AG10803 (cell line): ENCODE data around the gene TMEM80.
"Not testable (repeated sequence)": the region's sequence is repeated elsewhere in the genome, so short reads cannot be mapped to it uniquely, and the experiment has no call there.

Source experiments
- DNase-seq: peaks from one replicate; pipeline ENCODE4 v3.0.0; 2010; ENCODE audit warnings: low read depth
- H3K4me3 ChIP-seq: 2 replicates; pipeline ENCODE4 v1.5.1; 2011; ENCODE audit warnings: mild to moderate bottlenecking, low read length, control low read depth
- TF ChIP-seq, protein P1 (sequence below): conservative IDR thresholded peaks from 2 replicates; pipeline ENCODE4 v1.5.1; 2011; ENCODE audit warnings: mild to moderate bottlenecking, low read length, control low read depth, inconsistent platforms

The TMEM80 gene

GRCh38 chr11:727859-728748 lies 32.5 kb downstream of the TMEM80 start:
- TF ChIP-seq, protein P1, sequence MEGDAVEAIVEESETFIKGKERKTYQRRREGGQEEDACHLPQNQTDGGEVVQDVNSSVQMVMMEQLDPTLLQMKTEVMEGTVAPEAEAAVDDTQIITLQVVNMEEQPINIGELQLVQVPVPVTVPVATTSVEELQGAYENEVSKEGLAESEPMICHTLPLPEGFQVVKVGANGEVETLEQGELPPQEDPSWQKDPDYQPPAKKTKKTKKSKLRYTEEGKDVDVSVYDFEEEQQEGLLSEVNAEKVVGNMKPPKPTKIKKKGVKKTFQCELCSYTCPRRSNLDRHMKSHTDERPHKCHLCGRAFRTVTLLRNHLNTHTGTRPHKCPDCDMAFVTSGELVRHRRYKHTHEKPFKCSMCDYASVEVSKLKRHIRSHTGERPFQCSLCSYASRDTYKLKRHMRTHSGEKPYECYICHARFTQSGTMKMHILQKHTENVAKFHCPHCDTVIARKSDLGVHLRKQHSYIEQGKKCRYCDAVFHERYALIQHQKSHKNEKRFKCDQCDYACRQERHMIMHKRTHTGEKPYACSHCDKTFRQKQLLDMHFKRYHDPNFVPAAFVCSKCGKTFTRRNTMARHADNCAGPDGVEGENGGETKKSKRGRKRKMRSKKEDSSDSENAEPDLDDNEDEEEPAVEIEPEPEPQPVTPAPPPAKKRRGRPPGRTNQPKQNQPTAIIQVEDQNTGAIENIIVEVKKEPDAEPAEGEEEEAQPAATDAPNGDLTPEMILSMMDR: peak; percentile 92
- H3K4me3 ChIP-seq: no peak overlapping the region
- DNase-seq: peak; percentile 92

- no peak for DNase-seq
- no peak overlapping the region for H3K4me3 ChIP-seq
- TF ChIP-seq, protein P1: no peak
Observed at GRCh38 chr11:728901-729491, 33.4 kb downstream of the TMEM80 start.

DNA sequence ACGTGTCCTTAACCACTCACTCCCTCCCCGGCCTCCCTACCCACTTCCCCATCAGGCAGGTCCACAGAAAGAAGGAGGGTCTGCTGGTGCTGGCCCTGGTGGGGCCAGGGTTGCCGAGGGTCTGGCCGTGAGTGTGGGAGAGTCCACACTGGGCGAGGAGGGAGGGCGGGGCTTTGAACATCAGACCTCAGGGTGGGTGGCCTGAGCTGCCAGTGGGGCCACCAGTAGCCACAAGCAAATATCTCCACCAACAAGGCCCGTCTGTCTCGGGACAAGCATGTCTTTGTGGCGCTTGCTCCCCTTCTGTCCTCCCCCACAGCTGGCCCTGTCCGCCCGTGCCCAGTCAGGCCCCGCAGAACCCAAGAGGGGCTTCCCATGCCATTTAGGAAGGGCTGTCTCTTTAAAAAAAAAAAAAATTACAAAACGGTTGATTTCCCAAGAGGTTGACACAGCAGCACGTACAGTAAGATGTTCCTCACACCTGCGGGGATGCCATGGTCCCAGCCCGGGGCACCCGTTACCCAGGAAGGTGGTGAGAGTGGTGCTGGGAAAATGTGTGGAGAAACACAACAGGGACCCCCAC lies 34.0 kb downstream of the TMEM80 start:
- DNase-seq: no peak
- TF ChIP-seq, protein P1: no peak

DNA sequence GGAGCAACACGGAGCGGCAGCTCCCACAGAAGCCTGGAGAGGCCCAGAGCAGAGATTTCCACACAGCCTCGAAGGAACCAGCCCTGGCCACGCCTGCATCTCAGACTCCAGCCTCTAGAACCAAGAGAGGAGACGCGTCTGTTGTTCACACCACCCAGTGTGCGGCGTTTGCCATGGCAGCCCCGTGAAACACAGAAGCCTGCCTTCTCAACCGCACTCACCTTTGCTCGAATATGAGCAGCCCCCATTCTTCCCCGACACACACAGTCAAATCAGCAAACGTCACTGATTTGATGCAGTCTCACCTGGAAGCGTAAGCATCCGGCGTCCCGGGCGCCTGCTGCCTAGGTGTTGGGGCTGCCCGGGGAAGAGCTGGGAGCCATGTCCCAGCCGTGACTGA lies 37.5 kb downstream of the TMEM80 start:
- TF ChIP-seq, protein P1: no peak
- H3K4me3 ChIP-seq: no peak overlapping the region
- DNase-seq: no peak

More for the DNA sequence above, 34.0 kb downstream of the TMEM80 start:
- H3K4me3 ChIP-seq: no peak overlapping the region

- H3K4me3 ChIP-seq, DNase-seq: not testable (repeated sequence)
Observed at GRCh38 chr11:734541-734940, 38.9 kb downstream of the TMEM80 start.

DNA sequence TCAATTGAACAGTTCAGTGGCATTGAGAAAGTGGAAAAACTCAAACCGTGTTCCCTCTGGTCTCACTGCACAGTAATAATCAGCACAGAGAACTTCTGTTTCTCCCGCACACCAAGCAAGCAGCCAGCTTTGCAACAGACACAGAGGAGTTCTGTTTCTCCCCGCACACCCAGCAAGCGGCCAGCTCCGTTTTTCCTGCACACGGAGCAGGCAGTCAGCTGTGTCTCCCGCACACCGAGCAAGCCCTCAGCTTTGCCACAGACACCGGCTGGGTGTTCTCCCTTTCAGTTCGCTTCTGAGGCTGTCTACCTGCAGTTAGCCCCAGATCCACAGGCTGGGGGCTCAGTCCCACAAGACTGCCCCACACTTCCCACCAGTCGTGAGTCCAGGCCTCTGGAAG lies 41.8 kb downstream of the TMEM80 start:
- DNase-seq: no peak
- H3K4me3 ChIP-seq: no peak overlapping the region
- TF ChIP-seq, protein P1: no peak

GRCh38 chr11:737899-738298 lies 42.3 kb downstream of the TMEM80 start:
- H3K4me3 ChIP-seq, DNase-seq: not testable (repeated sequence)

GRCh38 chr11:742156-742546 lies 46.5 kb downstream of the TMEM80 start:
- TF ChIP-seq, protein P1: no peak
- H3K4me3 ChIP-seq: no peak overlapping the region
- DNase-seq: no peak
